Neural crest cell (in vitro differentiated cells): ENCODE results near the gene TMEM87B. TPM values are rescaled to one million over a fixed set of nuclear protein-coding genes. Genes with fewer than 3 reads are reported as not detected.

Experiments used
- DNase-seq: peaks from one replicate; pipeline ENCODE4 v3.0.0; 2021; ENCODE audit warnings: low read depth, mixed read lengths, low spot score
- H3K27ac Mint-ChIP-seq: one replicate; pipeline ENCODE4 v1.8.0; 2021; ENCODE audit warnings: mild to moderate bottlenecking, mixed read lengths; ENCODE audit not compliant: unreplicated experiment
- H3K27me3 Mint-ChIP-seq: 2 replicates; pipeline ENCODE4 v1.8.0; 2021; ENCODE audit warnings: low read depth, mild to moderate bottlenecking, mixed read lengths
- H3K36me3 Mint-ChIP-seq: 2 replicates; pipeline ENCODE4 v1.8.0; 2021; ENCODE audit warnings: low read depth, mild to moderate bottlenecking, mixed read lengths
- H3K4me1 Mint-ChIP-seq: 2 replicates; pipeline ENCODE4 v1.8.0; 2021; ENCODE audit warnings: mixed read lengths
- H3K4me3 Mint-ChIP-seq: one replicate; pipeline ENCODE4 v1.8.0; 2021; ENCODE audit warnings: mild to moderate bottlenecking, mixed read lengths
- H3K9me3 Mint-ChIP-seq: 2 replicates; pipeline ENCODE4 v1.8.0; 2021; ENCODE audit warnings: mixed read lengths
- total RNA-seq: library from RNA; stranded (reverse); gene quantifications from 2 replicates; pipeline ENCODE4 v1.2.1, GENCODE V29; 2021
- TF ChIP-seq, protein P1 (sequence below): fragments of 200-600 bp; sonication (generic); conservative IDR thresholded peaks from 2 replicates; pipeline ENCODE4 v1.5.0; 2021; ENCODE audit warnings: antibody characterized with exemption, mild to moderate bottlenecking

The TMEM87B gene
- total RNA-seq, 1 donor from 2014 or later: 6.2 TPM

DNA sequence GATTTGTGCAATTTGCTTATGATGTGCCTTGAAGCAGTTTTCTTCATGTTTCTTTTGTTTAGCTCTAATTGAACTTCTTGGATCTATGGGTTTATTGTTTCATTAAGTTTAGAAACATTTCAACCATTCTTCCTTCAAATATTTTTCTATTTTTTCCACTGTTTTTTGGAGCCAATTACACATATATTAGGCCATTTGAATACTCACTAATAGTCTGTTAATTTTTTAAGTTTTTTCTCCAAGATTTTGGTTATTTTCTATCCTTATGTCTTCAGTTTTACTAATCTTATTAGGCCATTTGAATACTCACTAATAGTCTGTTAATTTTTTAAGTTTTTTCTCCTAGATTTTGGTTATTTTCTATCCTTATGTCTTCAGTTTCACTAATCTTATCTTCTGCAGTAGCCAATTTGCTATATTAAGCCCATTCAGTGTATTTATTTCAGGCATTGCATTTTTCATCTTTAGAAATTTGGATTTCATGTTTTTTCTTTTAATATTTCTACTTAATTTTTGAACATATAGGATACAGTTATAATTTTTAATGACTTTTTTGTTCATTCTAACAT is 9.5 kb upstream of the TMEM87B start:
- Mint-ChIP-seq H3K27me3 (no peaks in the 10 kb centered on the region), H3K27ac (no peak overlapping the region), H3K4me1 (no peaks in the 10 kb centered on the region), H3K36me3 (peaks cover 5% of the 10 kb centered on the region), H3K4me3 (no peak overlapping the region), H3K9me3 (peaks cover 9% of the 10 kb centered on the region)
- TF ChIP-seq, protein P1, sequence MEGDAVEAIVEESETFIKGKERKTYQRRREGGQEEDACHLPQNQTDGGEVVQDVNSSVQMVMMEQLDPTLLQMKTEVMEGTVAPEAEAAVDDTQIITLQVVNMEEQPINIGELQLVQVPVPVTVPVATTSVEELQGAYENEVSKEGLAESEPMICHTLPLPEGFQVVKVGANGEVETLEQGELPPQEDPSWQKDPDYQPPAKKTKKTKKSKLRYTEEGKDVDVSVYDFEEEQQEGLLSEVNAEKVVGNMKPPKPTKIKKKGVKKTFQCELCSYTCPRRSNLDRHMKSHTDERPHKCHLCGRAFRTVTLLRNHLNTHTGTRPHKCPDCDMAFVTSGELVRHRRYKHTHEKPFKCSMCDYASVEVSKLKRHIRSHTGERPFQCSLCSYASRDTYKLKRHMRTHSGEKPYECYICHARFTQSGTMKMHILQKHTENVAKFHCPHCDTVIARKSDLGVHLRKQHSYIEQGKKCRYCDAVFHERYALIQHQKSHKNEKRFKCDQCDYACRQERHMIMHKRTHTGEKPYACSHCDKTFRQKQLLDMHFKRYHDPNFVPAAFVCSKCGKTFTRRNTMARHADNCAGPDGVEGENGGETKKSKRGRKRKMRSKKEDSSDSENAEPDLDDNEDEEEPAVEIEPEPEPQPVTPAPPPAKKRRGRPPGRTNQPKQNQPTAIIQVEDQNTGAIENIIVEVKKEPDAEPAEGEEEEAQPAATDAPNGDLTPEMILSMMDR: no peak
- DNase-seq: no peak

DNA sequence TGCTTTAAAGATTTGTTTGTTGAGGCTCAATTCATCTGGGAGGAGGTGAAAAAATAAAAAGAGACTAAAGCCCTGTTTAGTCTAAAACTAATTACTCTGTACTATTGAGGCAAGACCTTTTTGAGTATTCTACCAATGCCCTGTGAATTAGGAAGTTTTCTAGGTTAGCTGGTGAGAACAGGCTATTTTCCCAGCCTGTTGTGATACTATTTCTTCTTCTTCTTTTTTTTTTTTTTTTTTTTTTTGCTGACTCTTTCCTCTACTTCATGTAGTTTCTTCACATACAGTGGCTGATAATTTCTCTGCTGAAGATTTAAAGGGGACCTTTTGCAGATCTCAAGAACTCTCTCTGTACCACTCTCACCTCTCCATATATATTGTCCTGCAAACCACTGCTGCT is 8.8 kb upstream of the TMEM87B start:
- Mint-ChIP-seq H3K4me3 (no peak overlapping the region), H3K27me3 (no peaks in the 10 kb centered on the region), H3K4me1 (no peaks in the 10 kb centered on the region), H3K36me3 (peaks cover 5% of the 10 kb centered on the region), H3K9me3 (peaks cover 9% of the 10 kb centered on the region), H3K27ac (no peak overlapping the region)
- DNase-seq: no peak
- TF ChIP-seq, protein P1: no peak

- Mint-ChIP-seq H3K4me3 (no peak overlapping the region), H3K27me3 (no peaks in the 10 kb centered on the region), H3K9me3 (peaks cover 9% of the 10 kb centered on the region), H3K4me1 (no peaks in the 10 kb centered on the region), H3K27ac (peak overlapping the region; percentile 72), H3K36me3 (peaks cover 5% of the 10 kb centered on the region)
- no peak for DNase-seq
- TF ChIP-seq, protein P1: no peak
Measured at GRCh38 chr2:112047537-112048235, 7.4 kb upstream of the TMEM87B start.

- Mint-ChIP-seq H3K36me3 (peaks cover 5% of the 10 kb centered on the region), H3K27ac (no peak overlapping the region), H3K4me3 (no peak overlapping the region)
Measured at GRCh38 chr2:112048236-112048592, 6.9 kb upstream of the TMEM87B start.

DNA sequence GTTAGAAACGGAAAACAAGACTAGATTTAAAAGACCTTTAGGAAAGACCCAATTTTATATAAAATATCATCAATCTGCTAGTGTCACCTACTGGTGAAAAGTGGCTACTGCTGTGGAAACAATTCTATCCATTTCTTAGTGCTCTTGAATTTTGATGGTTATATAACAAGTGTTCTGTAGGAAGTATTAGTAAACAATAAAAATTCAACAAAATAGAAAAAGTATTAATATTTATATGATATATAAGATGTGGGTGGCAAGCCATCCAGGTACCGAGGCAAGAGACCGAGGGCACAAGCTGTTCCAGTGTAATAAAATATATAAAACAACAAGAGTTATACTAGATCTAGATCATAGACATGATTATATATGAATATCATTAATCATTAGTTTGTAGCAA is 6.2 kb upstream of the TMEM87B start:
- peaks cover 5% of the 10 kb centered on the region for H3K36me3 Mint-ChIP-seq
- no peak overlapping the region for H3K4me3 Mint-ChIP-seq
- TF ChIP-seq, protein P1: peak; percentile 89
- peaks cover 6% of the 10 kb centered on the region for H3K9me3 Mint-ChIP-seq
- H3K4me1 Mint-ChIP-seq: peaks cover 7% of the 10 kb centered on the region
- no peaks in the 10 kb centered on the region for H3K27me3 Mint-ChIP-seq
- no peak overlapping the region for H3K27ac Mint-ChIP-seq
- peak; percentile 30 for DNase-seq

More at GRCh38 chr2:112048236-112048592, 6.9 kb upstream of the TMEM87B start:
- no peaks in the 10 kb centered on the region for H3K27me3 Mint-ChIP-seq
- TF ChIP-seq, protein P1: no peak
- H3K9me3 Mint-ChIP-seq: peaks cover 9% of the 10 kb centered on the region
- DNase-seq: no peak
- peaks cover under 1% of the 10 kb centered on the region for H3K4me1 Mint-ChIP-seq
